B cell (primary cell): Measurements from ENCODE around the gene CCDC60.

ENCODE experiments used
- EZH2 ChIP-seq: IDR thresholded peaks from 2 replicates; pipeline ENCODE4 v1.6.1; 2012; ENCODE audit warnings: borderline replicate concordance, low read depth, mild to moderate bottlenecking, moderate library complexity, low read length; ENCODE audit not compliant: insufficient read depth, poor library complexity, severe bottlenecking
- TF ChIP-seq, protein P1 (sequence below): fragments of 200-600 bp; IDR thresholded peaks from one replicate; pipeline ENCODE4 v1.8.0; 2022; ENCODE audit warnings: antibody characterized with exemption, mild to moderate bottlenecking

GRCh38 chr12:119311878-119312277 lies 22.7 kb upstream of the CCDC60 start:
- TF ChIP-seq, protein P1, sequence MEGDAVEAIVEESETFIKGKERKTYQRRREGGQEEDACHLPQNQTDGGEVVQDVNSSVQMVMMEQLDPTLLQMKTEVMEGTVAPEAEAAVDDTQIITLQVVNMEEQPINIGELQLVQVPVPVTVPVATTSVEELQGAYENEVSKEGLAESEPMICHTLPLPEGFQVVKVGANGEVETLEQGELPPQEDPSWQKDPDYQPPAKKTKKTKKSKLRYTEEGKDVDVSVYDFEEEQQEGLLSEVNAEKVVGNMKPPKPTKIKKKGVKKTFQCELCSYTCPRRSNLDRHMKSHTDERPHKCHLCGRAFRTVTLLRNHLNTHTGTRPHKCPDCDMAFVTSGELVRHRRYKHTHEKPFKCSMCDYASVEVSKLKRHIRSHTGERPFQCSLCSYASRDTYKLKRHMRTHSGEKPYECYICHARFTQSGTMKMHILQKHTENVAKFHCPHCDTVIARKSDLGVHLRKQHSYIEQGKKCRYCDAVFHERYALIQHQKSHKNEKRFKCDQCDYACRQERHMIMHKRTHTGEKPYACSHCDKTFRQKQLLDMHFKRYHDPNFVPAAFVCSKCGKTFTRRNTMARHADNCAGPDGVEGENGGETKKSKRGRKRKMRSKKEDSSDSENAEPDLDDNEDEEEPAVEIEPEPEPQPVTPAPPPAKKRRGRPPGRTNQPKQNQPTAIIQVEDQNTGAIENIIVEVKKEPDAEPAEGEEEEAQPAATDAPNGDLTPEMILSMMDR: no peak
- no peak for TF ChIP-seq EZH2
